ENCODE results near the gene TOMM40.

- no peak for TF ChIP-seq POLR2A (IDR thresholded peaks at IDR 0.05; ENCODE audit: insufficient read depth in 1 of 2, low read depth in 2 of 2, low read length in 2 of 2)
- no peak for TF ChIP-seq TAF1 (CRISPR knock-in tag; IDR thresholded peaks at IDR 0.05)
- TF ChIP-seq, protein P1, sequence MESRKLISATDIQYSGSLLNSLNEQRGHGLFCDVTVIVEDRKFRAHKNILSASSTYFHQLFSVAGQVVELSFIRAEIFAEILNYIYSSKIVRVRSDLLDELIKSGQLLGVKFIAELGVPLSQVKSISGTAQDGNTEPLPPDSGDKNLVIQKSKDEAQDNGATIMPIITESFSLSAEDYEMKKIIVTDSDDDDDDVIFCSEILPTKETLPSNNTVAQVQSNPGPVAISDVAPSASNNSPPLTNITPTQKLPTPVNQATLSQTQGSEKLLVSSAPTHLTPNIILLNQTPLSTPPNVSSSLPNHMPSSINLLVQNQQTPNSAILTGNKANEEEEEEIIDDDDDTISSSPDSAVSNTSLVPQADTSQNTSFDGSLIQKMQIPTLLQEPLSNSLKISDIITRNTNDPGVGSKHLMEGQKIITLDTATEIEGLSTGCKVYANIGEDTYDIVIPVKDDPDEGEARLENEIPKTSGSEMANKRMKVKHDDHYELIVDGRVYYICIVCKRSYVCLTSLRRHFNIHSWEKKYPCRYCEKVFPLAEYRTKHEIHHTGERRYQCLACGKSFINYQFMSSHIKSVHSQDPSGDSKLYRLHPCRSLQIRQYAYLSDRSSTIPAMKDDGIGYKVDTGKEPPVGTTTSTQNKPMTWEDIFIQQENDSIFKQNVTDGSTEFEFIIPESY (CRISPR knock-in tag; IDR thresholded peaks at IDR 0.05), result no peak
- TF ChIP-seq AFF4 (CRISPR knock-in tag; IDR thresholded peaks at IDR 0.05), result no peak
- TF ChIP-seq SIN3A (IDR thresholded peaks at IDR 0.05; ENCODE audit: borderline replicate concordance, low read depth, low read length), result no peak
Observed at GRCh38 chr19:44850641-44851109, 40.4 kb upstream of the TOMM40 start.

All from HepG2 (cell line).